GM18499 (cell line): Measurements from ENCODE around the gene TRAK1.
"Not testable (repeated sequence)": the region's sequence is repeated elsewhere in the genome, so short reads cannot be mapped to it uniquely, and the experiment has no call there.

Source experiments
- ATAC-seq: cut with Tn5 transposase; IDR thresholded peaks from one replicate; pipeline ENCODE4 v1.9.1; 2021; ENCODE audit warnings: moderate number of reproducible peaks; ENCODE audit not compliant: insufficient read depth, unreplicated experiment

The TRAK1 gene

DNA sequence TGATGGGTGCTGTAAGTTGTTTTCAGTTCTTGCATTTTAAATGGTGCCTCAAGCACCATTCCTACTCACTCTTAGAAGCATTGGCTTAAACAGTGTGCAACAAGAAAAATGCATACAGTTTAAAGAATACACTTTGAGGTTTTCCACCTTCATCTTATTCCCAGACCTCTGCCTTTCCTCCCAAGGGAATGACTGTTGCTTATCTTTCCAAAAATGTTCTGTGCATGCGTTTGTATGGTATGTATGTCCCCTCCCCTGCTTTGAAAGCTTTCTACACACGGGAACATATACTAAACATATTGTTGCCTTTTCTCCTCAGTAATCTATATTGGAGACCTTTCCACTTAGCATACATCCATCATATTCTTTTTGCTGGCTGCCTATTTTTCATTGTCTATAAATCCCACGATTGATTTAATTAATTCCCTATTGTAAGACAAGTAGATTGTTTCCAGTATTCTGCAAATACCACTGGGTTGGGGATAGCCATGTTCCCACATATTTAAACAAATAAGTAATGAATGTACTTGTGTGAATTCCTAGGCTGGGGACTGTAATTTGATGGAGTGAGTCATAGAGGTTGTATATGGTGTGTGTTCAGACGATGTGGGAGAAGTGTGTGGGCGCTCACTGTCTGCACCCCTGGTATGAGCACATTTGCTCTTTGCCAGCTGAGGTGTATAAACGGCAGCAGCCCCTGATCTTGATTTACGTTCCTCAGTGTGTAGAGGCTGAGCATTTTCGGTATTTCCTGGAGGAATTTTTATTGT, 5.8 kb downstream of the TRAK1 start:
- no peak for ATAC-seq

DNA sequence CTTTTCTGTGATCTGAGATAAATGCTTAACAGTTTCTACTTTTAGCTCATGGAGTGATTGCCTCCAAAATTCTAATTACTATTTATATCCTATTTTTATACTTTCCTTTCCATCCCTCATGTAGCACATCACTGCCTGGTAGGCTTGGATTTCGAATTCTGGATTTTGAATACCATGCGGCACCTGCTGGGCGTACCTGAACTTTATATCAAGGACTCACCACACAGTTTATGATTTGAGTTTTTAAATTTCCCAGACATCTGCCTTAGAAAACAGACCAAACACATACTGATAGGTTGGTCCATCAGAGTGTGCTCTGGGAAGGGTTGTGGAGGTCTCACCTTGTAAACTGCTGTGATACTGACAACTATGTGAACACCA, 6.4 kb downstream of the TRAK1 start:
- ATAC-seq, result no peak

DNA sequence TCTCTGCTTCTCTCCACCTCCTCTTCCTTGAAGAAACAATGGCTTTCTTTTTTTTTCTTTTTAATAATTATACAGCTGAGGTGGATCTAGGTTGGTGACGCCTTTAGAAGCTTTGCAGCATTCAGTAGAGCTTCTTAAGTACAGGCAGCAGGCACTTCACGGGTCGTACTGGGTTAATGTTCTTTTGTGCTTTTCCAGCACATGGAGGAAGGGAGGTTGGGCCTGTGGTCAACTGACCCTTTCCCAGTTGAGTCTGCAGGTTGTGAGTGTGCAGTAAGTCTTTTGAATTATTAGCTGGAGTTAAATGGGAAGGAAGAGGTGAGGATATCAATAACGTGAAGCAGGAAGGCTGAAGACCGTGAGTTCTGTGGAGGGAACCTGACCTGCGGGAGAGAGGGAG, 7.0 kb downstream of the TRAK1 start:
- no peak for ATAC-seq

DNA sequence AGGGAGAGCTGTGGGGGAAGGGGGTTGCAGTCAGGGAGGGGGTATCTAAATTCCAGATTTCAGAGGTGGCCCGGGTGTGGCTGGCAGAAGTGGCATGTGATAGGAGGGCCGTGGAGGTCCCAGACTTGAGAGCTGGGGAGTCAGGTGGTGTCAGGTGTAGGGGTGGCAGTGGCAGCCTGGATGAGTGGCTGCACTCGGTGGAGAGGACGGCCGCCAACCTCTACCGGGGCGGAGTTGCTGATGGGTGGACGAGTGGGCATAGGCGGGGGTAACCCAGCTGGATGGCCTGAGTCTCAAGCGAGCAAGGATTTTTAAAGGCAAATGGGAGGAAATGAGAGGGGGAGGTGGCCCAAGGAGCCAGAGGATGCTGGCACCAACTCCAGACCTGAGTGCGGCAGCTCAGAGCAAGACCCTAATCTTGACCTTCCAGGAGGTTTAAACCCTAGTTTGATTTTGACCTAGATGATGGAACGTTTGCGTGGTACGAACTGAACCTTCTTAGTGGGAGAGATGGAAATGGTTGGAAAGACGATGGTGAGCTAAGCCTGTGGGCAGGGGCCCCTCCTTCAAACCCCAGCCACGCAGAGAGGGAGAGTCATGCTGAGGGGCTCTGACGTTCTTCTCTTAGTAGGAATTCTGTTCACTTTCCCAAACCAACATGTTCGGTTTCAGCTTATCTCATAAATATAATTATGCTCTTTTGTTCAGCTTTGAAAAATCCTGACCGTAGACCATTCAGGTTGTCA, 8.0 kb downstream of the TRAK1 start:
- ATAC-seq, result no peak

DNA sequence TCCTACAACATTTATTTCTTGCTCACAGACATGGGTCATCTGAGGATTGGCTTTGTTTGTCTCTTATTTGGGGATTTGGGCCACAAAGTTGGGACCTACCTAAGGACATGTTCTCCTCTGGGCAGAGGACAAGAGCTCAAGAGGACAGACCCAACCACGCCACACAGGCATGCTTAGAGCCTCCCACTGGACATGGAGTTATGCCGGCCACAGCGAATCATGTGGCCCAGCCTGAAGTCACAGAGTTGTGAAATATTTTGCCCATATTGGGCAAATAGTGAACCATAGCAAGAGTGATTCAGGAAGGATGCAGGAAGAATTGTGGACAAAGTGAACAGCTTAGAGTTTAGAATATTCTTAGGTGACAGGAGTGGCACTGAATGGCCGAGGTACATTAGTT, 9.9 kb downstream of the TRAK1 start:
- no peak for ATAC-seq

DNA sequence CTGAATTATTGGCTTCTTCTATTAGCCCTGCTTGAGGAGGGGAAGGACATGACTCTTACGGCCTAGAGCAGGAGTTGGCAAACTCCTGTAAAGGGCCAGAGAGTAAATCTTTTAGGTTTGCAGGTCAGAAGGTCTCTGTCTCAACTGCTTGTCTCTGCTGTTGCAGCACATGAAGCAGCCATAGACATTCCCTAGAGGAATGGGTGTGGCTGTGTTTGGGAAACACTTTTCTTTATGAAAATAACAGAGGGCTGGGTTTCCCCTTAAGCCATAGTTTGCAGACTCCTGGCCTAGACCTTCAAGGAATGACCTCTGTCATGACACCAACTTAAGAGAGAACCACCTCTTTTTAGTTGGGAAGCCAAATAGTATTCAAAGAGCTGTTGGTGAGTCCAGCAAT, 10.3 kb downstream of the TRAK1 start:
- ATAC-seq, result no peak

DNA sequence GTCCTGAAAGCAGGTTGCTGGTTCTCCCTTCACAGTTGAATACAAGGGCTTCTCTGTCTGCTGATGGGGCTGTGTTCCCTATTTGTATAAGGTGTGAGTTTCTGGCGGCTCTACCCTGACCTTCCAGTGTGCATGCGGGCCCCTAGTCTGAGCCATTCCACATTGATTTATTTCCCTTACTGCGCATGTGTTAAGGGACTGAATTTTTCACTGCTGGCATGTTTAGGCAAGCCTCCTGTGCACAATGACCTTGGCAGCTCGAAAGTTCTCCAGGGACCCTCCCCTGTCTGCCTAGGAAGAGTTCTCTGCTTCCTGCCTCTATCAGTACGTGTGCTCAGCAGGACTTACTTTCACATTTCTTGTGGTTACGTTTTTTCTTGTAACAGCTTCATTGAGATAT, 11.4 kb downstream of the TRAK1 start:
- no peak for ATAC-seq

DNA sequence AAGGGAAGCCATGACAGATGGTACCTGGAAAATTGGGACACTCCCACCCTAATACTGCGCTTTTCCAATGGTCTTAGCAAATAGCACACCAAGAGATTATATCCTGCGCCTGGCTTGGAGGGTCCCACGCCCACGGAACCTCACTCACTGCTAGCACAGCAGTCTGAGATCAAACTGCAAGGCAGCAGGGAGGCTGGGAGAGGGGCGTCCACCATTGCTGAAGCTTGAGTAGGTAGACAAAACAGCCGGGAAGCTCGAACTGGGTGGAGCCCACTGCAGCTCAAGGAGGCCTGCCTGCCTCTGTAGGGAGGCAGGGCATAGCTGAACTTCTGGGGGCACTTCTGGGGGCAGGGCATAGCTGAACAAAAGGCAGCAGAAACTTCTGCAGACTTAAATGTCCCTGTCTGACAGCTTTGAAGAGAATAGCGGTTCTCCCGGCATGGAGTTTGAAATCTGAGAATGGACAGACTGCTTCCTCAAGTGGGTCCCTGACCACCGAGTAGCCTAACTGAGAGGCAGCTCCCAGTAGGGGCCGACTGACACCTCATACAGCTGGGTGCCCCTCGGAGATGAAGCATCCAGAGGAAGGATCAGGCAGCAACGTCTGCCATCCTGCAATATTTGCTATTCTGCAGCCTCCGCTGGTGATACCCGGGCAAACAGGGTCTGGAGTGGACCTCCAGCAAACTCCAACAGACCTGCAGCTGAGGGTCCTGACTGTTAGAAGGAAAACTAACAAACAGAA, 12.9 kb downstream of the TRAK1 start:
- not testable (repeated sequence) for ATAC-seq

DNA sequence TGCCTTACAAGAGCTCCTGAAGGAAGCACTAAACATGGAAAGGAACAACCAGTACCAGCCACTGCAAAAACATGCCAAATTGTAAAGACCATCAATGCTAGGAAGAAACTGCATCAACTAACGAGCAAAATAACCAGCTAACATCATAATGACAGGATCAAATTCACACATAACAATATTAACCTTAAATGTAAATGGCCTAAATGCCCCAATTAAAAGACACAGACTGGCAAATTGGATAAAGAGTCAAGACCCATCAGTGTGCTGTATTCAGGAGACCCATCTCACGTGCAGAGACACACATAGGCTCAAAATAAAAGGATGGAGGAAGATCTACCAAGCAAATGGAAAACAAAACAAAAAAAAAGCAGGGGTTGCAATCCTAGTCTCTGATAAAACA, 14.8 kb downstream of the TRAK1 start:
- ATAC-seq, result not testable (repeated sequence)

DNA sequence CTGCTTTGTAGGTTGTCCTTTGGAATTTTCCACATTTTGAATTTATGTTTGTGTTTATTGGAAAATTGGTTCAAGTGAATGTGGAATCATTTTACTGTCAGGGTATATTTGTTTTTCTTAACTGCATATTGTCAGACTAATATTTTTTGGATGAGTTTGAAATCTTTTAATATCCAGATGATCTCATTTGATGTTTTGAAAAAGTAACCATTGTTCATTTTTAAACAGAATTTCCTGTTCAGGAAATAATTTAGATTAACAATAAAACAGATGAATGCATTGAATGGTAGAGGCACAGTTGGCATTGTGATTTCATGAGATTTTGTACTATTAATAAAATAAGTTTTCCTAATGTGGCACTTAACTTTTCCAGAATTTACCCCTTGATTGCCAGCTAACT, 15.5 kb downstream of the TRAK1 start:
- ATAC-seq, result no peak

DNA sequence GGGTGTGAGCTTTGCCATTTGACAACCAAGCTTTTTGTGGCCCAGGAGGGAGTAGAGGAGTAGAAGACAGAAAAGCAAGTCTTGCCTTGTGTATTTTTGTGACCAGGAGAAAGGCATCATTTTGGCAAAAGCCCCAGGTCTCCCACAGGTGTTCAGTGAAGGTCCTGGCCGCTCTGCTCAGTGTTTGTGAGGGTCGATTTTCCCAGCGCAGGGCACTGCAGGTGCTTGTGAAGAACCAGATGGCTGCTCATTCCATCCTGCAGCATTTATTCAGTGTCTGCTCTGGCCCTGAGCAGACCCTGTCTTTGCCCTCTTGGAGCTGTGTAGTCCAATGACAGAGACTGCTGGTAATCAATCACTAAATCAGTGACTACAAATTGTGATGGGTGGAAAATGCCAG, 19.5 kb downstream of the TRAK1 start:
- no peak for ATAC-seq

DNA sequence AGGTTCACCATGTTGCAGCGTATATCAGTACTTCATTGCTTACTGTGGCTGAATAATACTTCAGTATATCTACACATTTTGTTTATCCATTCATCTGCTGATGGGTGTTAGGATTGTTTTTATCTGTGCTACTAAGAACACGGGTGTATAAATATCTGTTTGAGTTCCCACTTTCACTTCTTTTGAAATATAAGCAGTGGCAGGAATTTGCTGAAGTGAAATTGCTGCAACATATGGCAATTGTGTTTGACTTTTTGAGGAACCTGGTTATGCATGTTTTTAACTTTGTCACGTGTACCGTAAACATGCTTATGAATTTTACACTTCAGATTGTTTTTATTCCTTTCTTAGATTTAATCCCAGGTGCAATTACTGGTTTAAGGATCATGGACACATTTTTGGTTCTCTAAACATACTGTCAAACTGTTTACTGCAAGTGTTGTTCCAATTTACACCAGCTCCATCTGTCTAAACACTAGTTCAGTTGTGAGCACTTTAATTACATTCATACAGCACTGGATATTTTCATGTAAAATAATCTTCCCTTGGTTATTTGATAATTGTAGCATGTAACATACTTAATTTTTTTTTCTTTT, 23.1 kb downstream of the TRAK1 start:
- no peak for ATAC-seq

DNA sequence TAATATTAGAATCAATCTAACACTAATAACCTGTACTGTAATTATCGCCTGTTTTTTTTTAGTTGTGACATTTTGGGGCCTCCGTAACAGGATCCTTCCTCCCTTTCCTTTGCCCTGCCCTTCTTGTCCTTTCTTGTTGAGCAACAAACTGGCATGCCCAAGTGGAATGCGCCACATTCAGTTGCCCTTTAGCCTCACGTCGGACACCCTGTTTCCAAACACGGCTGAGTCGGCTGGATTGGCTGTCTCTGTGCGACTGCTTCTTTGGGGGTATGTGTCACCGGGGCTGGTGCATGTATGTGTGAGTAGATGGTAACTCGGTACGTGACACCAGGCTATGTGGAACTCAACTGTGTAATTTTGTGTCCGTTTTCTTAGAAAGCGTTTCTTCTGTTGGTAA, 24.1 kb downstream of the TRAK1 start:
- no peak for ATAC-seq

DNA sequence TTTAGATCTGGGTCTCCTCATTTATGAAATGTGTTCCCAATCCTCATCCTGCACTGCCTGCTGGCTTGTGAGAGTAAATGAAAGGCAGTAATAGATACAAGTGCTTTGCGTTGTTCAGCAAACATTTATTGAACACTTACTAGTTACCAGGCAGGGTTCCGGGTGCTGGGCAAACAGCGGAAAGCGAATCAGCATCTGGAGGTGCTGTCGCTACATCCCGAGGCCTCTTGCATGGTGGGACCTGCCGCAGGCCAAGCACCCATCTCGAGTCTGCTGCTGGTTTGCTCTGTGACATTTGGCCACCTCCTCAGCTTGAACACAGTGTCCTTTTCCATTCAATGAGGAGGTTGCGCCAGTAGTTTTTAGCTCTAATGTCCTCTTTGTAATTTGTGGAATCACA, 24.8 kb downstream of the TRAK1 start:
- no peak for ATAC-seq

DNA sequence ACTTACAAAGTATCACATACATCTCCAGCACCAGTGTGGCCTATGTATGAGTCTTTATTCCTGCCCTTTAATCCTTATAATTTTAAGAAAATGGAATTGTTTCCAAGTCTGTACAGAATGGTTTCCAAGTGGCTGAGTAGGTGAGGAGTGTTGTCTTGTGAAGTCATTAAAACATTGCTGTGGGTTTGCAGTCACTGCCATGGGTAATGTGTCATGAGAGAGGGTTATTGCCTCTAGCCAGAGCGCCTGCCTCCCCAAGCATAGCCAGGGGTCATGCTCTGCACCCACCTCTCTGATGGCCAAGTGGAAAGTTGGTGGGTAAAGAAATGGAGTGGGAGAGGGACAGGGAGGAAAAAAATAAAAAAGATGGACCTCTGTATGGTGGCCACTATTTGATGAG, 25.3 kb downstream of the TRAK1 start:
- ATAC-seq, result no peak

DNA sequence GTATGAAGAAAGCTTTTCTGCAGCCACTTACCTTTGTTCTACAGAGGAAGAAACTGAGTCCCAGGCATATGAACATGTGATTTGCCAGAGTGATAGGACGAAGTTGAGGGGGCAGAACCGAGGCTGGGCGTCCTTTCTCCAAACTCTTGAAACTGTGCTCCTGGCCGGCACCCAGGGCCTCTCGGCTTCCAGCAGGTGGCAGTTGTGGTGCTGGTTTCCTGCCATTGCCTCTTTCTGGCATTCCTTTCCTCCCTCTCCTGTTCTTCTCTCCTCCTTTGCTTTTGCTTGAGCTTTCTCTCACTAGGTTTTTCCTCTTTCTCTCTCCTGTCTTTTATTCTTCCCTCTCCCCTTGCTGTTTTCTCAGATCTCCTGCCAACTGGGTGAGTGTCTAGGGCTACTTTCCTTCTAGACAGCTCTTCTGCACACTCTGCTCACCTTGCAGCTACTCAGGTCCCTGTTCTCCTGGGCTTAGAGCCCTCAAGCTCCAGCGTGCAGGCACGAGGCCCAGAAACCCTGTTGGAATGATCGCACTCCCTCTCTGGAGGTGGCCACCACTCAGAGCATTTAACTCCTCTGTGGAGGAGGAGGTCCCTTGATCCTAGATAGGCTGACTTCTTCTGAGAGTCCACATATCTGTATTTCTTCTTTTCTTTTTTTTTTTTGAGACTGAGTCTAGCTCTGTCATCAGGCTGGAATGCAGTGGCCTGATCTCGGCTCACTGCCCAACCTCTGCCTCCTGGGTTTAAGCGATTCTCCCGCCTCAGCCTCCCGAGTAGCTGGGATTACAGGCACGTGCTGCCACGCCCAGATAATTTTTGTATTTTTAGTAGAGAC, 26.2 kb downstream of the TRAK1 start:
- ATAC-seq, result no peak

DNA sequence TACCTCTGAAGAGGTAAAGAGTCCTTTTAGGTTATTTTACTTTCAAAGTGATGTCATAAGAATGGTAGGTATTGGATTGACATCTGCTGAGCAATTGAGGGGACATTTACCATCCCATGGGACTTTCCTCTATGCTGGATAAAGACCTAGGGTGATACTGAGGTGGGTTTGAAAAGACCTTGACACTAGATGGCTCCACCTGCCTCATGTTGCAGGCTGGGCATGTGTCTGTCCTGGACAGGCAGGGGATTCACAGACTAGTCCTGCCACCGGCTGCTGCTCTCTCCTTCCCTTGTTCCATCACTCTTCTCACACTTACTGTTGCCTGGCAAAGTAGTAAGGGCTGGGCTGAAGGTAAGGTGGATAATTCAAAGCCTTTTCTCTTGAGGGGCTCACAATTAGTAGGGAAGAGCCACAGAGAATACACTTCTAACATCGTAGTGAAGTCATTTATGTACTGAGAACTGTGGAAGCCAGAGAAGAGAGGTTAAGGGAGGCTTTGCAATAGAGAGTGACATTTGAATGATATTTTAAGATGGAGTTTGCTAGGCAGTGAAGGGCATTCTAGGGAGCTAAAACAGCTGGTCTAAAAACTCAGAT, 27.7 kb downstream of the TRAK1 start:
- ATAC-seq, result peak; percentile 39

DNA sequence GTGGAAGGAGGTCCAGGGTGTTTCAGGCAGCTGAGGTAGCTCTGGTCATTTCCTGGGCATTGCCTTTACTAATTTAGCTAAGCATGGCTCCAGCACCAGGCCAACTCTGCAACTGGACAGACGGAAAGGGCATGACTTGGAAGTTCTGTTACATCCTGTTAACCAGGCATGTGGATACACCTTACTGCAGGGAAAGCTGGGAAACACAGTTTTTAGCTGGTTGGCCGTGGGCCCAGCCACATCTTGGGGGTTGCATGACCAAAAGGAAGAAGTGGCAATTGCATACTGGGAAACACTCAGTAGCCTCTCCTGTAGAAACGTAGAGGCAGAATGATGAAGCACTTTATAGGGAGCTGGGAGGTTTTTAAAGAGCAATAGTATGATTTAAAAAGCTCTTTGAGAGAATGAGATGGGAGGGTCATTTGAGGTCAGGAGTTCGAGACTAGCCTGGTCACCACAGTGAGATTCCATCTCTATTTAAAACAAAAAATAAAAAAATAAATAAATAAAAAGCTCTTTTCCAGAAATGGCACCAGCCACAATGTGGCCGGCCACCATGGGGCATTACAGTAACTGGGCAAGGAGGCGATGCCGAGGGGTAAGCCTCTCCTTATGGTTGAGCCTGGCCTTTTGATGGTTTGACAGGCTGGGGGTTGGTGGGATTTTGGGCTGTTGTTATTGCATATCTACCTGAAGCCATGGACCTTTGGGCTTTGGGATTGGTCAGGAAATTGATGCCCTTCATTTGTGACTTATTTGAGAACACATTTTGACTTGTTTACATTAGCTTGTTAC, 28.6 kb downstream of the TRAK1 start:
- no peak for ATAC-seq

DNA sequence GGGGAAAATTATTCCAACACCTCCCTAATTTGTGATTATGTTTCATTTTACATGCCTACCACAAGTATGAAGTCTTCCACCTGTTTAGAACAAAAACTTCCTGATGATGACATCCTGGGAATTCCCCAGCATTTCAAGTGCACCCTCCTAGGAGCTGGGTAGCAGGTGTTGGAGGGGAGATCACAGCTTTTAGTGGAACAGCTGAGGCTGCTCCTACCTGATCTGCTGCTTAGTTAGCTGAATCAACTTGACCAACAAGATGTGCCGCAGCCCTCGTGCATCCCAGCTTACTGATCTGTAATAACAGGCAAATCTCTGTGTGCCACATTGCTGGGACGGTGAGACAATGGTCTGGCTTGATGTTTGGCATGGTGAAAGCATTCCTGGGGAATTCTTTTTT, 29.7 kb downstream of the TRAK1 start:
- ATAC-seq, result no peak
